ENCODE data around the gene MAN2A2. TPM values are rescaled to one million over a fixed set of nuclear protein-coding genes. Genes with fewer than 3 reads are reported as not detected.

MAN2A2 gene
- total RNA-seq, 4 donors from 2014 or later = 27.0 to 80.9 (median 31.7) TPM

DNA sequence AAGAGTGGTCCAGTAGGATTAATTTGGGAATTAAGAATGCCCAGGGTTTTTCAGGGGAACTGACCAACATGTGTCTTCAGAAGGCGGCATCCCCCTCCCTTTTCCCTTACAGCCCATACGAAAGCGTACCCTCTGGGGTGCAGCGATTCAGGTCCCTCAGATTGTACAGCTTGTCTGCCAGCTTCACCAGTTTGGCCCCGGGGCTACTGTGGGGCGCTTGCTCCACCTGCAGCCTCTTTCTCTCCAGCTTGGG, 28.4 kb downstream of the MAN2A2 start:
- peak overlapping the region; percentile 86 to 94 (median 88) for H3K27ac ChIP-seq (replicated peaks in 1 of 4)
- peaks cover 39 to 67% (median 59%) of the 10 kb centered on the region in 4 donors for H3K4me1 ChIP-seq
- peak overlapping the region; percentile 70 to 89 (median 80) for H3K4me3 ChIP-seq
- H3K27me3 ChIP-seq = no peaks in the 10 kb centered on the region
- no peak for TF ChIP-seq POLR2AphosphoS5 (IDR thresholded peaks at IDR 0.05)
- no peak for TF ChIP-seq POLR2A (IDR thresholded peaks at IDR 0.05; ENCODE audit: low read depth)
- TF ChIP-seq, protein P1, sequence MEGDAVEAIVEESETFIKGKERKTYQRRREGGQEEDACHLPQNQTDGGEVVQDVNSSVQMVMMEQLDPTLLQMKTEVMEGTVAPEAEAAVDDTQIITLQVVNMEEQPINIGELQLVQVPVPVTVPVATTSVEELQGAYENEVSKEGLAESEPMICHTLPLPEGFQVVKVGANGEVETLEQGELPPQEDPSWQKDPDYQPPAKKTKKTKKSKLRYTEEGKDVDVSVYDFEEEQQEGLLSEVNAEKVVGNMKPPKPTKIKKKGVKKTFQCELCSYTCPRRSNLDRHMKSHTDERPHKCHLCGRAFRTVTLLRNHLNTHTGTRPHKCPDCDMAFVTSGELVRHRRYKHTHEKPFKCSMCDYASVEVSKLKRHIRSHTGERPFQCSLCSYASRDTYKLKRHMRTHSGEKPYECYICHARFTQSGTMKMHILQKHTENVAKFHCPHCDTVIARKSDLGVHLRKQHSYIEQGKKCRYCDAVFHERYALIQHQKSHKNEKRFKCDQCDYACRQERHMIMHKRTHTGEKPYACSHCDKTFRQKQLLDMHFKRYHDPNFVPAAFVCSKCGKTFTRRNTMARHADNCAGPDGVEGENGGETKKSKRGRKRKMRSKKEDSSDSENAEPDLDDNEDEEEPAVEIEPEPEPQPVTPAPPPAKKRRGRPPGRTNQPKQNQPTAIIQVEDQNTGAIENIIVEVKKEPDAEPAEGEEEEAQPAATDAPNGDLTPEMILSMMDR (IDR thresholded peaks at IDR 0.05) = peak in 1 of 3 experiments; percentile 26
- no peak for TF ChIP-seq EP300 (IDR thresholded peaks at IDR 0.05)
- DNase-seq (ENCODE audit: extremely low spot score) = no peak
- H3K9me3 ChIP-seq = no peaks in the 10 kb centered on the region
- H3K36me3 ChIP-seq = peaks cover 0 to 4% (median 0%) of the 10 kb centered on the region in 4 donors
- intact Hi-C loops (cut with DNase I) = no loop called here
- 47% methylated on average over 6 of the region's 6 CpGs for WGBS

DNA sequence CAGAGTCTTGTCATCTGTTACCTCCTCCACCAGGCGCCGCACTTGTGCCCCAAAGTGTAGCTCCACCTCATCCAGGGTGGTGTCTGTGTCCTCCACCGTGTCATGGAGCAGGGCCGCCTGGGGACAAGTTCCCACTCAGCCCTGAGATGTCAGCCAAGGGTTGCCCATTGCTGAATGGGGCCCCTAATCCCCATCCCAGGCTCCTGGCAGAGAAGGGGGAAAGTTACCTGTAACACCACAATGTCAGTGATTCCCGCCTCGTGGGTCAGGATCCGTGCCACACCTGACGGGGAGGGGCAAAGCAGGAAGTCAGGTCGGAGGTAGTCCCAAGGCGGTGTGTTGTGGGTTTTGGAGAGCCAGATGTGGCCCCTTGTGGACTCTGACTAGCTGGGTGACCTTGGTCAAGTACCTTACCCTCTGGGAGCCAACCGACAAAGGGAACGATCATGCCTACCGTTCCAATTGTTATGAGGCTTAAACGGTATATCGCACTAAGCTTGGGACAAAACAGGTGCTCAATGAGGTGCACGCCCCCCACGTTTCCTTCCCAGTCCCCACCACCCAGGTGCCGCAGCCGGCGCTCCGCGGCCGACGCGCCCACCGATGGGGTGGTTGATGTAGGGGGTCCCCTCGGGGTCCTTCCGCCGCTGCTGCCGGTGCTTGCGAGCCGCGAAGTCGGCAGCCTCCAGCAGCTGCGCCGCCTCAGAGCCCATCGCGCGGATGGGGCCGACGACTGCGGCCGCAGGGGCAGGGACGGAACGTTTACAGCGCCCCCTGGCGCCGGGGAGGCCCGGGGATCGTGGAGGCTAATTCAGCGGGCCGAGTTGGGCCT, 28.9 kb downstream of the MAN2A2 start, which contains the start of gene HDDC3:
Gene HDDC3, minus strand, starts transcription at position 722 of the 832 bp plus-strand sequence. Its CDS starts 9 bp downstream, at position 713.
- peak; percentile 95 for DNase-seq (ENCODE audit: extremely low spot score)
- TF ChIP-seq POLR2AphosphoS5 (IDR thresholded peaks at IDR 0.05) = peak; percentile 78 to 84
- TF ChIP-seq POLR2A (IDR thresholded peaks at IDR 0.05; ENCODE audit: low read depth) = no peak
- TF ChIP-seq, protein P1 (IDR thresholded peaks at IDR 0.05) = peak; percentile 85 to 99 (median 91)
- H3K4me1 ChIP-seq = peaks cover 43 to 73% (median 65%) of the 10 kb centered on the region in 4 donors
- no peaks in the 10 kb centered on the region for H3K27me3 ChIP-seq
- H3K9me3 ChIP-seq = no peaks in the 10 kb centered on the region
- intact Hi-C loops (cut with DNase I) = loop anchor here (1.0 kb wide), 1 partner anchor 30 kb away; no protein-coding TSS in a partner anchor
- H3K27ac ChIP-seq (replicated peaks in 1 of 4) = peak within 1 kb of the TSS; percentile 86 to 94 (median 88)
- H3K36me3 ChIP-seq = peaks cover 0 to 5% (median 4%) of the 10 kb centered on the region in 4 donors
- 0% methylated on average over 21 of the region's 52 CpGs for WGBS
- peak within 1 kb of the TSS; percentile 70 to 89 (median 80) for H3K4me3 ChIP-seq

GRCh38 chr15:90932660-90932991, 29.5 kb downstream of the MAN2A2 start:
- 44% methylated on average over 2 of the region's 5 CpGs for WGBS
- H3K9me3 ChIP-seq = no peaks in the 10 kb centered on the region
- peaks cover 0 to 9% (median 7%) of the 10 kb centered on the region in 4 donors for H3K36me3 ChIP-seq
- intact Hi-C loops (cut with DNase I) = loop anchor here (1.0 kb wide), 1 partner anchor 30 kb away; no protein-coding TSS in a partner anchor
- peak overlapping the region; percentile 70 to 89 (median 80) for H3K4me3 ChIP-seq
- TF ChIP-seq, protein P1 (IDR thresholded peaks at IDR 0.05) = no peak
- no peak for TF ChIP-seq POLR2AphosphoS5 (IDR thresholded peaks at IDR 0.05)
- H3K27ac ChIP-seq (replicated peaks in 1 of 4) = peak overlapping the region; percentile 86 to 94 (median 88)
- DNase-seq (ENCODE audit: extremely low spot score) = no peak
- peaks cover 43 to 74% (median 66%) of the 10 kb centered on the region in 4 donors for H3K4me1 ChIP-seq
- no peaks in the 10 kb centered on the region for H3K27me3 ChIP-seq

- Histone ChIP-seq H3K27me3 (no peaks in the 10 kb centered on the region), H3K9me3 (no peaks in the 10 kb centered on the region), H3K4me1 (peaks cover 43 to 74% (median 66%) of the 10 kb centered on the region in 4 donors), H3K27ac (replicated peaks in 1 of 4) (no peak overlapping the region), H3K4me3 (no peak overlapping the region), H3K36me3 (peaks cover 1 to 16% (median 11%) of the 10 kb centered on the region in 4 donors)
- 78% methylated on average over 1 of the region's 1 CpG for WGBS
- TF ChIP-seq, protein P1 (IDR thresholded peaks at IDR 0.05) = no peak
- TF ChIP-seq POLR2A (IDR thresholded peaks at IDR 0.05; ENCODE audit: low read depth) = no peak
- TF ChIP-seq POLR2AphosphoS5 (IDR thresholded peaks at IDR 0.05) = no peak
- no peak for TF ChIP-seq EP300 (IDR thresholded peaks at IDR 0.05)
- no peak for DNase-seq (ENCODE audit: extremely low spot score)
- intact Hi-C loops (cut with DNase I) = no loop called here
Measured at GRCh38 chr15:90933301-90933700, 30.2 kb downstream of the MAN2A2 start.

Data from esophagus muscularis mucosa (tissue), 4 donors.